IPS-18c (cell line): ENCODE data around the gene GARIN1A.
"Not testable (repeated sequence)": the region's sequence is repeated elsewhere in the genome, so short reads cannot be mapped to it uniquely, and the experiment has no call there.

ENCODE experiments used
- H3K4me3 ChIP-seq: 2 replicates; pipeline ENCODE4 v1.7.0; 2013; ENCODE audit warnings: low read depth, mild to moderate bottlenecking, low read length, moderate library complexity; ENCODE audit not compliant: insufficient read depth
- H3K9me3 ChIP-seq: one replicate; pipeline ENCODE4 v1.6.1; 2013; ENCODE audit warnings: mild to moderate bottlenecking, low read length, moderate library complexity; ENCODE audit not compliant: control insufficient read depth, insufficient read depth

GARIN1A gene

DNA sequence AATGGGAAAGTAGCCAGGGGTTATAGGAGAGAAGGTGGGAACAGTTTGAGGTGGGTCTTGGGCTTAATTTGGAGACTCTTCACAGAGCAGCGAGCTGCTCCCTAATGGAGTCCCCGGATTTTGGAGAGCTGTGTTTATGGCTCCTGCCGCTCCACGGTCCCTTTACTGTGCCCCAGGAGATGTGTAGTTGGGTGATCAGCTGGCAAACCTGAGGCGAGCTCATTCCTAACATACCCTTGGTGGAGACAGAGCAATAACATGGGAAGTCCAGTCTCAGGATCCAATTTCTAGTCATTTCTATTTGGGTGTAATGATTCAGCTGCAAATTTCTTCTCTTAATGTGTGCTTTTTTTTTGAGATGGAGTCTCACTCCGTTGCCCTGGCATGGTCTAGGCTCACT is 1.5 kb downstream of the GARIN1A start:
- no peaks in the 10 kb centered on the region for H3K9me3 ChIP-seq
- H3K4me3 ChIP-seq: no peak overlapping the region

DNA sequence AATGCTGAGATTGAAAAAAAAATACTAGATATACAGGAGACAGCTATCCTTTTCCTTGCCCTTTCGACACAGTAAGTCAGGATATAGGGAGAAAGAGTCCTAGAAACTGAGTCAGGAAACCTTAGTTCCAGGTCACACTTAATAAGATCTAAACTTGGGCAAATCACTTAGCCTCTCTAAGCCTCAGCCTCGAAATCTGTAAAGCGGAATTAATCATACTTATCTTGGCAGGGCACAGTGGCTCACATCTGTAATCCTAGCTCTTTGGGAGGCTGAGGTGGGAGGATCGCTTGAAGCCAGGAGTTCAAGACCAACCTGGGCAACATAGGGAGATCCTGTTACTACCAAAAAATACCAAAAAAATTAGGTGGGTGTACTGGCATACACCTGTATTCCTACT is 4.6 kb downstream of the GARIN1A start:
- no peak overlapping the region for H3K4me3 ChIP-seq
- no peaks in the 10 kb centered on the region for H3K9me3 ChIP-seq

DNA sequence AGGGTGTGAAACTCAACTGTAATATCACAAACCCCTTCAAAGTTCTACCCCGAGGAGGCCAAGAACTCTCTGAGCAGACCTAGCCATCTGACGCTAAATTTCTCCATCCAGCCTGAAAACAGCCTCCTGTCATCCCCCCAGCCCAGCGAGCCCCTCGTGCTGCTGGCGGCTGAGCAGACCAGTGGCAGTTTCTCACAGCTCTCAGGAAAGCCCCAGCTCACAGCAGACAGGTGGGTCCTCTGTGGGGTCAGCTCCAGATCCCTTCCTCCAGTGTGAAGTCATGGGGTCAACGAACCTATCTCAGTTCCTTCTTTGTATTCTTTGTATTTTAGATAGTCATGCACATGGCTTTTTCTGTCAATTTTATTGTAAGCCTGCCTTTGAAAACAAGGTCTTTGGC is 7.8 kb downstream of the GARIN1A start:
- no peak overlapping the region for H3K4me3 ChIP-seq
- H3K9me3 ChIP-seq: no peaks in the 10 kb centered on the region

DNA sequence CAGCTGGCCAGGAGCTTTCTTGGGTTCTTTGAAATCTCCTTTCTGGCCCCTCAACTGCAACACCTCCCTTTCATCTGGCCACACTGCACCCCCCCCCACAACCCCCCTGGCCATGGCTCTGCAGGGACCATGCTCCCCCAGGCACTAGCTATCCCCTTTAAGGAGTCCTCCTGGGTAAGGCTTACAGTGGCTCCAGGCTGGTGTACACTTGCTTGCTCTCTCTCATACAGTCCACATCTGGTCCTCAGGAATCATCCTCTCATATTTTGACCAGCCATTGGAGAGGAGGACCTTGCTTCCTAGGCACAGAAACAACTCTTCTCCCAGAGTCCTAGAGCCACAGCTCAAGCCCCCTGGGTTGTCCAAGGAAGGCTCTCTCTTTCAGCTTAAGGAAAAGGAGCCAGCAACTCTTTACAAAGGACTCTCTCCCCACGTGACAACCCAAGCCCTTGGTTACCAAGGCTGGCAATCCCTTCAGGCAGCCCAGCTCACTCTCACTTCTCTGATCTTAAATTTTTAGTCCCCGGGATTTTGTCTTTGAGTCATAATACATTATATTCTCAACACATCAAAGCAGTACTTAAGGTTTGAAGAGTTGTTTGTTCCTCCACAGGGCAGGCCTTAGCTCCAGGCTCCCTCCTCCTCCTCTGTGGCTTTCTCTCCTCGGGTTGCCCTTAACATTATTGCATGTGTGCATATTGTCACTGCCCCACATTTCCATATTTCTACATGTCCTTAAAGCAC is 9.9 kb downstream of the GARIN1A start:
- Histone ChIP-seq H3K9me3 (no peaks in the 10 kb centered on the region), H3K4me3 (no peak overlapping the region)

DNA sequence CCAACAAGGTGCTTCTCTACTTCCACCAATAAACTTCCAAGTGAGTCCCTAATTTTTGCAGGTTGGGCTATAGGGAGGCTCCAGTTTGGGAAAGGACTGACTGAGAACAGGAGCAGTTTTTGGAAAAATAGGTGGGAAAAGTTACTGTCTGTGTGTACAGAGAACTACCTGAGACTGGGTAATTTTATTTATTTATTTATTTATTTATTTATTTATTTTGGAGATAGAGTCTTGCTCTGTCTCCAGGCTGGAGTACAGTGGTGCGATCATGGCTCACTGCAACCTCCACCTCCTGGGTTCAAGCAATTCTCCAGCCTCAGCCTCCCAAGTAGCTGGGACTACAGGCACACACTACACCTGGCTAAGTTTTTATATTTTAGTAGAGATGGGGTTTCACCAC is 11.2 kb downstream of the GARIN1A start:
- H3K4me3 ChIP-seq, H3K9me3 ChIP-seq: not testable (repeated sequence)

DNA sequence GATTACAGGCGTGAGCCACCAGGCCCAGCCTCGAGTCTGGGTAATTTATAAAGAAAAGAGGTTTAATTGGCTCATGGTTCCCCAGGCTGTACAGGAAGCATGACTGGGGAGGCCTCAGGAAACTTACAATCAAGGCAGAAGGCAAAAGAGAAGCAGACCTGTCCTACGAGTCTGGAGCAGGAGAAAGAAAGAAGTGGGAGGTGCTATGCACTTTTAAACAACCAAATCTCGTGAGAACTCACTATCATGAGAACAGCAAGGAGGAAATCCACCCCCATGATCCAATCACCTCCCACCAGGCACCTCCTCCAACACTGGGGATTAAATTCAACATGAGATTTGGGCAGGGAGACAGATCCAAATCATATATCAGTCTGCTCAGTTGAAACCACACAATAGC is 11.6 kb downstream of the GARIN1A start:
- not testable (repeated sequence) for H3K9me3 ChIP-seq, H3K4me3 ChIP-seq

DNA sequence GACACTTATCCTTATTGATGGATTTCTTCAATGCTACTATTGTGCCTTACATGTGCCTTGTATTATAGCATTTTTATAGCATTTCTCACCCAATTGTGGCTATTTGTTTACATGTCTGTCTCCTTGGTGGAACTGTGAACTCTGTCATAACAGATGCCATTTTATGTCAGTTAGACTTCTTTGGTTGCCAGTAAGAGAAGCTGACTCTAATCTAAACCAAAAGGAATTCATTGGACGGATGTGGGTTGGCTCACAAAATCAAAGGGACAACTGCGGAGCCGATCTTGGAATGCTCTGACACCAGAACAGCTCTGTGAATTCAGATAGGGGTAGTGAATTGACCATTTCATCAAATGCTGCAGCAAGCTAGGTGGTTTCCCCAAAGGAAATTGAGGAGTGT is 15.0 kb downstream of the GARIN1A start:
- H3K9me3 ChIP-seq: no peaks in the 10 kb centered on the region

DNA sequence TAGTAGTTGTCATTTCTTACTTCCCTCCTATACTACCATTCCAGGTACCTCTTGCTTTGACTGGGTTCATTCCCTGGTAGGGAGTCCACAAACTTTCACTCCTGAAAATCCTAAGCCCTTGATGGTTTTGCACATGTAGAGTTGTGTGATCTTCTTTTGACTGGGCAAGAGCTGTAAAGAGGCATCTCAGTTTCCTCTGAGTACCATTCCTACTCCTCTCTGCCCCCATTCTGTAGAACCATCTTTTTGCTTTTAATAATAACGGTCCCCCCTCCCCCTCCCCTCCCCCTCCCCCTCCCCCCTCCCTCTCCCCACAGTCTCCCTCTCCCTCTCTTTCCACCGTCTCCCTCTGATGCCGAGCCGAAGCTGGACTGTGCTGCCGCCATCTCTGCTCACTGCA is 16.4 kb downstream of the GARIN1A start:
- Histone ChIP-seq H3K9me3 (no peaks in the 10 kb centered on the region), H3K4me3 (no peak overlapping the region)

More for the DNA sequence above, 15.0 kb downstream of the GARIN1A start:
- no peak overlapping the region for H3K4me3 ChIP-seq

DNA sequence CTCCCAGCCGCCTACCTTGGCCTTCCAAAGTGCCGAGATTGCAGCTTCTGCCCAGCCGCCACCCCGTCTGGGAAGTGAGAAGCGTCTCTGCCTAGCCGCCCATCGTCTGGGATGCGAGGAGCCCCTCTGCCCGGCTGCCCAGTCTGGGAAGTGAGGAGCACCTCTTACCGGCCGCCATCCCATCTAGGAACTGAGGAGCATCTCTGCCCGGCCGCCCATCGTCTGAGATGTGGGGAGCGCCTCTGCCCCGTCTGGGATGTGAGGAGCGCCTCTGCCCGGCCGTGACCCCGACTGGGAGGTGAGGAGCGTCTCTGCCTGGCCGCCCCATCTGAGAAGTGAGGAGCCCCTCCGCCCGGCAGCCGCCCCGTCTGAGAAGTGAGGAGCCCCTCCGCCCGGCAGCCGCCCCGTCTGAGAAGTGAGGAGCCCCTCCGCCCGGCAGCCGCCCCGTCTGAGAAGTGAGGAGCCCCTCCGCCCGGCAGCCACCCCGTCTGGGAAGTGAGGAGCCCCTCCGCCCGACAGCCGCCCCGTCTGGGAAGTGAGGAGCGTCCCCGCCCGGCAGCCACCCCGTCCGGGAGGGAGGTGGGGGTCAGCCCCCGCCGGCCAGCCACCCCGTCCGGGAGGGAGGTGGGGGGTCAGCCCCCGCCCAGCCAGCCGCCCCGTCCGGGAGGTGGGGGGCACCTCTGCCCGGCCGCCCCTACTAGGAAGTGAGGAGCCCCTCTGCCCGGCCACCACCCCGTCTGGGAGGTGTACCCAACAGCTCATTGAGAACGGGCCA is 17.3 kb downstream of the GARIN1A start:
- H3K9me3 ChIP-seq: not testable (repeated sequence)

DNA sequence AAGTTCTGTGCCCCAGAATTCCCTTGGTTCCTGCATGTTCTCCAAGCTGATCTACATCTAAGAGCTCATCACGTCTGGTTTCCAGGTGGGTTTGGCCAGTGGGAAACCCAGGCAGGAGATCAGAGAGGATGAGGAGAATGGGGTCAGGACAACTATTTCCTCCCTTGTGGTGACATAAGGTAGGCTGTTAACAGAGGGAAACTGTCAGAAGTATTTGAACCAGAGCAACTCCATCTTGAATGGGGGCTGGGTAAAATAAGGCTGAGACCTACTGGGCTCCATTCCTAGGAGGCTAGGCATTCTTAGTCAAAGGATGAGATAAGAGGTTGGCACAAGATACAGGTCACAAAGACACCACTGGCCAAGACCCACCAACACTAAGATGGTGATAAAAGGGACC is 19.1 kb downstream of the GARIN1A start:
- Histone ChIP-seq H3K9me3 (no peaks in the 10 kb centered on the region), H3K4me3 (no peak overlapping the region)

More for the DNA sequence above, 17.3 kb downstream of the GARIN1A start:
- not testable (repeated sequence) for H3K4me3 ChIP-seq

DNA sequence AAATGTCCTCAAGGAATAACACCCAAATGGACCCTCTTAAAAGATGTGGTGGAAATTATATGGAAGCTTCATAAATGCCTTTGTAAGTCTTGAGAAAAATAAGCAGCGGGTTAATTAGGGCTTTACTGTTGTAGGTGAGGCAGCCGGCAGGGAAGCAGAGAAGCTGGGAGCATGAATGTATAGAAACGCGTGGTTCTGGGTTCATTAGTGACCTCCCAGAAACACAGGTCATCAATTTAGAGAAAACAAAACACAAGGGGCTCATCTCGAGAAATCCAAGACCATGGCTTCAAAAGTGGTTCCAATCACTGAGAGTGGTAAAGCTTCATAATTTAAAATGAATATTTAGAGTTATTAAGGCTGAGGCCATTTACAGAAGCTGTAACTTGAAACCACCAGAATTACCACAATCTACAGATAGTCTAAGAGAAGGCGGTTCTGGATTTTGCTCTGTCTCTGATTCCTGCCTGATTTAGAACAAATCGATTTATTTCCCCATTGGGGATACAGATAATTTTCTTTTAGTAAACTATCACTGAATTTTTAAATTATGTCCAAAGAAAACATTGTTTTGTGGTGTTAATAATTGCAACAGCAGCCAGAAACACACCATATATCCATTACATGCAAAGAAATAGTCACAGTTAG is 20.7 kb downstream of the GARIN1A start:
- no peaks in the 10 kb centered on the region for H3K9me3 ChIP-seq
- H3K4me3 ChIP-seq: no peak overlapping the region

DNA sequence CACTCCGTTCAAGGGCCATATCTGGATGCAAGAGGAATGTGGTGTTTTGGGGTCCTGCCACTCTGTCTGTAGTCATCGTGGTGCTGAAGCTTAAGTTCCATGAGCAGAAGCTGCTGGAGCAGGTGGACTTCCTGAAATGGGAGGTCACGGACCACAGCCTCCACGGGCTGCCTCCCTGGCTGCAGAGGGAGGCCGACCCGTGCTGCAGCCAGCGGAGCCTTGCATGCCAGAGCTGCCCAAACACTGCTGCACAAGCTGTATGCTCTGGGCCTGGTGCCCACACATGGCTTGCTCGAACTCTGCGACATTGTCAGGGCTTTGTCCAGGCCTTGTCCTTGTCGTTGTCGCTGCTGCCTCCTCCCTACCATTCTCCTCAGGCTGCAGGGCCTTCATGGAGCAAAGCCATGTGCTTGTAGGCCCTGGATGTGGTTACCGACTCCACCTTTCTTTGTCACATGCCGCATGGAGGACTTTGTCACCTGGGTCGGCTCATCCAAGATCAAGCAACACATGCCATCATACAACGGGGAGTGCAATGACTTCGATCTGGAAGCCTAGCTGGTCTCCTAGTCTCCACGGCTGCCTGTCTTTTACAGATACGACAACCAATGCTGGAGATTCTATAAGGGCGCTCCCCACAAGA is 21.4 kb downstream of the GARIN1A start:
- Histone ChIP-seq H3K9me3 (no peaks in the 10 kb centered on the region), H3K4me3 (no peak overlapping the region)

DNA sequence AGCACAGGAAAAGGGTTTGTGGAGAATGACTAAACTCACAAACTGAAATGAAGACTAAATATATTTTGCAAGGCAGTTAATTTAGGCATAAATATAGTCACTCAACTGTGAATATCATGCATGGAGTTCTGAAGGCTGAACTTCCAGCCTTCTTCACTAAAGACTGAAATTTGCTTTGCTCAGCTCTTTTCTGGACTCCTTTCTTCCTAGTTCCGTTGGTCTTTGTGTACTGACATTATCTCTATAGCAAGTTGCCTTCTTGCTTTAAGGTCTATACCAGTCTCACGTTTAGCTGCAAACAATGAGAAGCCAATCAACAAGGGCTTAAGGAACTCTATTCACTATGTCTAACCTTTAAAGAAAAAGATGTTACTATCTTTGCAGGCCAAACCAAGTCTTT is 22.6 kb downstream of the GARIN1A start:
- Histone ChIP-seq H3K9me3 (no peaks in the 10 kb centered on the region), H3K4me3 (no peak overlapping the region)

DNA sequence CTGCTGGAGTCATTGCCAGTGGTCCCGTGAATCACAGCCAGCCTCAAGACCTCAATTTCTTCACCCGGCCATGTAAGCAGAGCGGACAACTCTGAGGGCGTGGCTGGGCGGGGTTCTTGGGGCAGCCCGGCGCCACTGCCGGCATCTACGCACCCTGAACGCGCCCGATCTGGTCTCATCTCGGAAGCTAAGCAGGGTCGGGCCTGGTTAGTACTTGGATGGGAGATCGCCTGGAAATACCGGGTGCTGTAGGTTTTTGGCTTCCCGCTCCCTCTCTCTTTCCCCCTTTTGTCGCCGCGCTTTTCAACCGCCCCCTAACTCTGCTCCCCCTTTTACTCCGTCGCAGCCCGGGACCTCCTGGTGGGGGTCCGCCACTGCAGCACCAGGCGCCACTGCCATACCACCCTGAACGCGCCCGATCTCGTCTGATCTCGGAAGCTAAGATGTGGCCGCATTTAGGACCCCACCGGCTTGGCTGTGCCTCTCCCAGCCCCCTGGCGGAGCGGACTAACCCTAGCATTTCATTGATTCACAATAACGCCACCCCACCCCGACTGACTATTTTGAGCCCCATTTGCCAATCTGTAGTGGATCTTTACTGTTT is 25.3 kb downstream of the GARIN1A start:
- peak overlapping the region; percentile 68 for H3K4me3 ChIP-seq
- no peaks in the 10 kb centered on the region for H3K9me3 ChIP-seq

DNA sequence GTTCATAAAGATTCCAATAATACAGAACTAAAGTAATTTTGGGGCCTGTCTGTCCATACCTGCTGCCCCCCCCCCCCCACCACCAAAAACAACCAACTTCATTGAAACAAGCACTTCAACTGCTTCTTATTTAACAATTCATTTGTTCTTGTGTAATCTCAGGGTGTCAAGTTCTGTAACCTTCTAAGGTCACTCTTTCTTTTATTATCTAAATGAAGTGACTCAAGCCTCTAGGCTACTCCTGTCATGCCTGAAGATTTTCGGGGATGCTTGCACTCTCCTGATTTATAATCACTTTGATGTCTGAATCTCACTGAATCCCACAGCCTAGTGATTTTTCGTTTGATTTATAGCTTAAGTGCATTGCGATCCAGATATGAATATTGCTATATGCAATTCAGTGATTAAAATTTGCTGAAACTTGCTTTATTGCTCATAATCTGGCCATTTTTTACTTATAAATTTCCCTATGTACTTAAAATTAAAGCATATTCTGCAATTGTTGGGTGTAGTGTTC is 27.2 kb downstream of the GARIN1A start:
- no peaks in the 10 kb centered on the region for H3K9me3 ChIP-seq

DNA sequence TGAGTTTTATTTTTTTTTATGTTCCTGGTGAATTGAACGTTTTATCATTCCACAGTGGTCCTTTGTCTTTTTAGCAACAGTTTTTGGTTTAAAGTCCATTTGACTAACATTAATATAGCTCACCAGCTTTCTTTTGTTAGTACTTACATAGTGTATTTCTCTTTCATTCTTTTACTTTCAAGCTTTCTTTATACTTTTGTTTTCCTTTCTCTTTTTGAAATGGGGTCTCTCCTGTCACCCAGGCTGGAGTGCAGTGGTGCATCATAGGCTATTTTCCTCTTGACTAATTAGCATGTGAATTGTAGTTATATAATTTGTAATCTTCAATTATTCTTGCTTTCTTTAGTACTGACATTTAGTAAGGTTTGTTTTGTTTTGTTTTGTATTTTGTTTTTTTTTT is 27.8 kb downstream of the GARIN1A start:
- H3K9me3 ChIP-seq: no peaks in the 10 kb centered on the region
- H3K4me3 ChIP-seq: no peak overlapping the region

More for the DNA sequence above, 27.2 kb downstream of the GARIN1A start:
- H3K4me3 ChIP-seq: no peak overlapping the region
